Hippocampal formation (tissue), 2 donors: ENCODE measurements around the gene WFIKKN1.

Experiments
- DNase-seq, 2 donors: peaks; one replicate each; lab custom pipeline; 2025; lab: John Stamatoyannopoulos, UW

The WFIKKN1 gene

GRCh38 chr16:657487-657886, 26.7 kb downstream of the WFIKKN1 start:
- DNase-seq = no peak

DNA sequence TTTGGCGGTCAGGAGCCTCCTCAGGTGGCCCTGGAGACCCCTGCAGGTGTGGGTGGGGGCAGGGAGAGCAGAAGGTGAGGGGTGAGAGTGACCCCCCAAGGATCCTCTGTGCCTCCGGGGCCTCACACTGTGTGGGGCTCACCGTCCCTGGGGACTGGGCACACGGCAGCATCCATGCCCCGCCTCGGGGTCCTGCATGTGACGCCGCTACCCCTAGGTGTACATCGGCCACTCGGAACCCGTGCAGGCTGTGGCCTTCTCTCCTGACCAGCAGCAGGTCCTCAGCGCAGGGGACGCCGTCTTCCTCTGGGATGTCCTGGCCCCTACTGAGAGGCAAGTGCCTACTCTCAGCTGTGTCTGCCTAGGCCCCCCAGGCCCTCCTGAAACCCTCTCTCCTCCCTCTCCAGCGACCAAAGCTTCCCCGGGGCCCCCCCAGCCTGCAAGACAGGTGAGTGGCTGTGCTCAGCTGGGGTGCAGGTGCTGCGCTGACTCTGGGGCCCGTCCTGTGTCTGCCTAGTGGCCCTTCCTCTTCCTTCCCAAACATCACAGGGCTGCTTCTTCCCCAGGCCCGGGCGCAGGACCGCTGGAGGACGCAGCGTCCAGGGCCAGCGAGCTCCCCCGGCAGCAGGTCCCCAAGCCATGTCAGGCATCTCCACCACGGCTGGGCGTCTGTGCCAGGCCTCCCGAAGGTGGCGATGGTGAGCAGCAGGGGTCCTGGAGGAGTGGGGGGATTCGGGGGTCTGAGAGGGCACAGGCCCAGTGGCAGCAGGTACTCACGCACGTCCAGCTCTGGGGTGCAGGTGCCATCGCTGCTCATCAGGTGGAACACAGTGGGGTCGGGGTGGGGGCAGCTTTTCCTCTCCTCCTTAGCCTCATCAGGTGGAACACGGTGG, 28.1 kb downstream of the WFIKKN1 start:
- DNase-seq = no peak

DNA sequence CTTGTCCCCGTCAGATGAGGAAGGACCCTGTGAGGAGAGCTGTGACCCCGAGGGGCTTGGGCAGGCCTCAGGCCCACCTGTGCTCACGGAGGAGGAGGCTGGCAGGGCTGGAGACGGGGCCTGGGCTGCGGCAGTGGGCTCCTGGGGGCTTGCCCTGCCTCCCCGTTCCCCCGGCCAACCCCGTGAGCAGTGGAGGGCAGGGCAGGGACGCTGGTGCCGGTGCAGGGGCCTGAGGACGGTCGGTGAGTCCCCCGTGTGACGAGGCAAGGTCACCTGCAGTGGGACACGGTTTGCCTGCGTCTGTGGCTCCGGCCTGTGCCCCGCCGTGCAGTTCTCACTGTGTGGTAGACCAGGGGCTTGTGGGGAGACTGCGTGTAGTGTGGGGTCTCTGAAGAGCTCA, 28.8 kb downstream of the WFIKKN1 start:
- DNase-seq = no peak

DNA sequence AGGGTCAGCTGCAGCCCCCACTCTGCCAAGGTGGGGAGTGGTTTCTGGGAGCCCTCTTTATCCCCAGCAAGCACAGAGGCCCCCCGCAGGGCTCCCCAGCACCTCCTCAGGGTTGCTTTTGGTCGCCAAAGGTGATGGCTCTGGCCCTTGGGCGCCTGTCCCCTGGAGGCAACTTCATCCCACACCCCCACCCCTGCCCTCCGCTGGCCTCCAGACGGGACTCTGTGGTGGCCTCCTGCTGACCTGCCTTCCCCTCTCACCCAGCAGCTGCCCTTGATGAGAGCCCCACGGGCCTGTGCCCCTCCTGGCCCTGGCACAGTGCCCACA, 29.3 kb downstream of the WFIKKN1 start:
- DNase-seq = no peak

DNA sequence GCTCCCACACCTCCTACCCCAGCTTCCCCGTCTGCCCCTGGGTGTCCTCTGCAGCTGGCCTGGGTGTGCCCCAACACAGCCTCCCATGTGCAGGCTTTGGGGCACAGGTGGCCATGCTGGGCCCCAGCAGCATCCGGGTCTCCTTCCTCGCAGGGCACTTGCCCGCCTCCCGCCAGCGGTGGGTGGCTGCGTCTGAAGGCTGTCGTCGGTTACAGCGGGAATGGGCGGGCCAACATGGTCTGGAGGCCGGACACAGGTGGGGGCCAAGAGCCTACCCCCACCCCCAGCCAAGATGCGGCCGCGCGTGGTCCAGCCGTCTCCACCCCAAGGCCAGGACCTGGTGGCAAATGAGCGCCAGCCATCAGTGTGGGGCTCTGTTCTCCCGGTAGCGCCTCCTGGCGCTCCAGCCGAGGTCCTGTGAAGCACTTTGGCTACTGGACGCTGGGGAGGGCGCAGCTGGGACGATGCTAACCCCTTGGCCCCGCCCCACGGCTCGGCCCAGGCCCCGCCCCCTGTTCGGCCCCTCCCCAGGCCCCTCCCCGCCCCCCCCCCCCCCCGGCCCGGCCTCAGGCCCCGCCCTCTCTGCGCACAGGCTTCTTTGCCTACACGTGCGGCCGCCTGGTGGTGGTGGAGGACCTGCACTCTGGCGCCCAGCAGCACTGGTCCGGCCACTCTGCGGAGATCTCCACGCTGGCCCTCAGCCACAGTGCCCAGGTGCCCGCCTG, 29.8 kb downstream of the WFIKKN1 start:
- peak; percentile 84 to 88 for DNase-seq

DNA sequence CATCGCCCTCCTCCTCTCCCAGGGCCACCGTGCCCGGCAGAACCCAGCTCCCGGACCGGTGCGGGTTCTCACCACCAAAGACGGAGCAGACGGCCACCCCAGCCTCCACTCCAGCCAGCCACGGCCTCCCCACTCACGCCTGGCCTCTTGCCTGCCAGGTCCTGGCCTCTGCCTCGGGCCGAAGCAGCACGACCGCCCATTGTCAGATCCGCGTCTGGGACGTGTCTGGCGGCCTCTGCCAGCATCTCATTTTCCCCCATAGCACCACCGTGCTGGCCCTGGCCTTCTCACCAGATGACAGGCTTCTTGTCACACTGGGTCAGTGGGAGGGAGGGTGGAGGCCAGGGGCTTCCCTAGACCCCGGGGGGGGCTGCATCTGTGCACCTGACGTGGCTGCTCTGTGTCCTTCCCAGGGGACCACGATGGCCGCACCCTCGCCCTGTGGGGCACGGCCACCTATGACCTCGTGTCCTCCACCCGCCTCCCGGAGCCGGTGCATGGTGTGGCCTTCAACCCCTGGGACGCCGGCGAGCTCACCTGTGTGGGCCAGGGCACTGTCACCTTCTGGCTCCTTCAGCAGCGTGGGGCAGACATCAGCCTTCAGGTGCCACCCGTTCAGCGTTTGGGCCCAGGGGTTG, 30.5 kb downstream of the WFIKKN1 start:
- no peak for DNase-seq

DNA sequence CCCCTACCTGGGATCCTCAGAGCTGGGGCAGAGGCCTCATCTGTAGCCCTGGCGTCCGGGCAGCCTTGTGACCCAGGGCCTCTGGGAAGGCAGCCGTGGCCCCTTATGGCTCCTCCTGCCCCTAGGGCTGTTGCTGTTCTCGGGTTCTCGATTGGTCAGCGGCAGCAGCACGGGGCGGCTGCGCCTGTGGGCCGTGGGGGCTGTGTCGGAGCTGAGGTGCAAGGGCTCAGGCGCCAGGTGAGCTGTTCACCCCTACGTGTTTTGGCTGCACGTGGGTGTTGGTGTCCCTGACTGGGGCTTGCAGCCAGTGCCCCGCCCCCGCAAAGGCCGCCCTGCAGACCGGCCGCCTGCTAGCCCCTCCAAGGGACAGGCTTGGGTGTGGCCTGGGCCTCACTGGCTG, 31.3 kb downstream of the WFIKKN1 start:
- DNase-seq = no peak

DNA sequence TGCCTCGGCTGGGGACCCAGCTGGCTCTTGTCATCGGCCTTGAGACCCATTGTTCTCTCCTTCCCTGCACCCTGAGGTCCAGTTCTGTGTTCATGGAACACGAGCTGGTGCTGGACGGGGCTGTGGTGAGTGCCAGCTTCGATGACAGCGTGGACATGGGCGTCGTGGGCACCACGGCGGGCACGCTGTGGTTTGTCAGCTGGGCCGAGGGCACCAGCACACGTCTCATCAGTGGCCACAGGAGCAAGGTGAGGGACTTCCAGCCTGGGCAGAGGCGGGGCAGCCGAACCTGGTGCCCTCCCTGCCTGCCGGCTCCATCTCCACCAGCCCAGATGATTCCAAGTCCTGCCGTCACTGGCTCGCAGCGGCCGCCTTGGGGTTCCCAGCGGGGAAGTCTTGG, 31.8 kb downstream of the WFIKKN1 start:
- DNase-seq = no peak

GRCh38 chr16:666572-666971, 35.8 kb downstream of the WFIKKN1 start:
- no peak for DNase-seq

- DNase-seq = no peak
Observed at GRCh38 chr16:667113-667779, 36.5 kb downstream of the WFIKKN1 start.

DNA sequence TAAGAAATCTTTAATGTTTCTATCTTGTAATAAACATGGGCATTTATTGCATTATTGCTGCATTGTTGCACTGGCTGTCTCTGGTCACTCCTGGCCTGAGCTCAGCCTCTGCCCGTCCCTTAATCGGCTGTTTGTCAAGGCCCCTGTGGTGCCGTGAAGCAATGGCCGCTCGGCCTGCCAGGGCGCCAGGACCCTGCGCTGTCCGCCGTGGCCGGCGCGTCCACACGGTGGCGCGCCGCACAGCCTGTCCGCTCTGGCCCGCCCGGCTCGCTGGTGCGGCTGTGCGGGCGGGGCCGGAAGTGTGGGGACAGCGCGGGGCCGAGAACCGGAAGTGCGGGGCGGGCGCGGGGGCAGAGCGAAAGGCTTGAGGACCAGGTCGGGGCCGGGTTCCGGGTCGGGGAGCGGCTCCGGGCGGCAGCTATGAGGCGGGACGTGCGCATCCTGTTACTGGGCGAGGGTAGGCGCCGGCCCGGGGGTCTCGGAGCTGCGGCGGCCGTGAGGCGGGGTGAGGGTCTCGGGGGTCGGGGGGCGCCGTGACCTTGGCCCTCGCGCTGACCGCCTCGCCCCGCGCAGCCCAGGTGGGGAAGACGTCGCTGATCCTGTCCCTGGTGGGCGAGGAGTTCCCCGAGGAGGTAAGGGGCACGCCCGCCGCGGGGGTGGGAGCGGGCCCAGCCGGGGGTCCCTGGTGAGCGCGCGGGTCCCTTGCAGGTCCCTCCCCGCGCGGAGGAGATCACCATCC, 37.2 kb downstream of the WFIKKN1 start, which contains the start of gene RHOT2:
Gene RHOT2, plus strand, starts transcription at position 353 of the 739 bp plus-strand sequence. Its CDS starts 68 bp downstream, at position 421.
- DNase-seq = peak; percentile 85 to 92

DNA sequence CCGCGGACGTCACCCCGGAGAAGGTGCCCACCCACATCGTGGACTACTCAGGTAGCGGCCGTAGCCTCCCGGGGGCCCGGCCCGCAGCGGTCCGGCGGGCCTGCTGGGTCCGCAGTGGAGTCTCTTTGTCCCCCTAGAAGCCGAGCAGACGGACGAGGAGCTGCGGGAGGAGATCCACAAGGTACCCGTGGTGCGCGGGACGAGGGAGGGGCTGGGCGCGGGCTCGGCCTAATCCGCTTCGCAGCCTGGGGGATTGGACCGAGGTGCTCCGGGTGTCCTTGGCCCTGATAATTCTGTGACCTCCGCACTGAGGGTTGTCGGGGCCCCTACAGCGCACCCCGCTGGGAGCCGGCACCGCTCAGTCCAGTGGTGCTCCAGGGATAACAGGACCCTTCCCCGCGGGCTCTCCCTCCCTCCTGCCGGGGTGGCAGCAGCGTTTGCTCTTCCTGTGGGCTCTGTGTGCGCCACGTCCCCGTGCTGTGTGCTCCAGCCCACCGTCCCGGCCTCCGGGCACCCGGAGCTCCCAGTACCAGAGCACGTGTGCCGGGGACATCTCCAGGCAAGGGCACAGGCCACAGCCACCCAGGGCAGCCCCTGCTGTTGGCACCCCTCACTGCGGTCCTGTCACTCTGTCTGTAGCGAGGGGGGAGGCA, 37.9 kb downstream of the WFIKKN1 start:
- no peak for DNase-seq

DNA sequence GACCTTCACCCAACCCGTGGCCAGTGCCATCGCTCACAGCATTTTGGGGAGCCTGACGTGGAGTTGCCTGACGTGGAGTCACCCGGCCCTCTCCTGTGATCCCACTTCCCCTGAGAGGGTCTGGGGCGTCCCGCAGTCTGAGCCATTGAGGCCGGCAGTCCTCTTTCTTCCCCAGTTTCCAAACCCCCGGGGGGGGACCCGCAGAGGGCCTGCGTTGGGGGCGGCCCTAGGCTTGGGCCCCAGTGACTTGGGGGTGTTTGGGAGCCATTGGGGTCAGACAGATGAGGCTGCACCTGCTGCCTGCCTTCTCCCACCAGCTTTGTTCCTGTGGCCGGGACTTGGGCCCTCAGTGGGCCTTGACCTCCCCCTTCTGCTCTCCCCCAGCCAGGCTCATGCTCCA, 38.9 kb downstream of the WFIKKN1 start:
- DNase-seq = no peak

GRCh38 chr16:670485-671352, 39.9 kb downstream of the WFIKKN1 start:
- no peak for DNase-seq

- no peak for DNase-seq
Observed at GRCh38 chr16:671353-672131, 40.8 kb downstream of the WFIKKN1 start.

DNA sequence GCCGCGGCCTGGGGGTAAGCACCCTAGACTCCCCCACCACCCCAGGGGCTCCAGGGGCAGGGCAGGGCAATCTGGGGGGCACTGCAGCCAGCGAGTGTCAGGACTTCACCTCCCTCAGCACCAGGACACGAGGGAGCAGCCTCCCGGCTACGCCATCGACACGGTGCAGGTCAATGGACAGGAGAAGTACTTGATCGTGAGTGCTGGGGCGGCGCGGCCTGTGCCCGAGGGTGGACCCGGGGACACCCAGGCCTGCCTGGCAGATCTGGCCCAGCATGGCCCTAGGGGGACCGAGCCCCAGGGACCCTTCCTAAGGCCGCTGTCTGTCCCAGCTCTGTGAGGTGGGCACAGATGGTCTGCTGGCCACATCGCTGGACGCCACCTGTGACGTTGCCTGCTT, 41.6 kb downstream of the WFIKKN1 start:
- DNase-seq = no peak

GRCh38 chr16:672851-673250, 42.1 kb downstream of the WFIKKN1 start:
- DNase-seq = no peak

DNA sequence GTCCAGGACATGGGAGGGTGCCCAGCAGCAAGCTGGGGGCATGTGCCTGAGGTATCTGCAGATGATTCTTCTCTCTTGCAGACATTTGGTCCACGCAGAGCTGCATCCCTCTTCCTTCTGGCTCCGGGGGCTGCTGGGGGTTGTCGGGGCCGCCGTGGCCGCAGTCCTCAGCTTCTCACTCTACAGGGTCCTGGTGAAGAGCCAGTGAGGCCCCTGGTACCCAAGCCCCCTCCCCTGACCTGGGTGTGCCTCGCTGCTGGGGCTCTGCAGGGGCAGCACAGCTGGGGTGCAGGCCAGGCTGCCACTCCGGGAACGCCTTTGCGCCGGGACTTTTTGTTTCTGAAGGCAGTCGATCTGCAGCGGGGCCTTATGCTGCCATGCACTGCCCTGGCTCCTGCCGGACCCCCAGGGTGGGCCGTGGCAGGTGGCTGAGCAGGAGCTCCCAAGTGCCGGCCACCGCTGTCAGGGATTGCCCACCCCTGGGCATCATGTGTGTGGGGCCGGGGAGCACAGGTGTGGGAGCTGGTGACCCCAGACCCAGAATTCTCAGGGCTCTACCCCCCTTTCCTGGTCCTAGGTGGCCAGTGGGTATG, 42.7 kb downstream of the WFIKKN1 start:
- no peak for DNase-seq
